DOHH2 (cell line): ENCODE results near the gene MTURN.

Experiments used
- H3F3A ChIP-seq: fragments of 200-600 bp; sonication (generic), shearing (Covaris generic); 2 replicates; pipeline ENCODE4 v1.6.0; 2016; ENCODE audit warnings: antibody characterized with exemption, mild to moderate bottlenecking; ENCODE audit not compliant: control insufficient read depth, insufficient read depth
- H3K27ac ChIP-seq: fragments of 200-600 bp; sonication (generic); 2 replicates; pipeline ENCODE4 v1.5.1; 2014; ENCODE audit warnings: low read depth, mild to moderate bottlenecking, low read length, moderate library complexity
- H3K27me3 ChIP-seq: fragments of 200-600 bp; sonication (generic); 2 replicates; pipeline ENCODE4 v1.6.1; 2014; ENCODE audit warnings: mild to moderate bottlenecking, low read length, mixed read lengths; ENCODE audit not compliant: control insufficient read depth
- H3K36me3 ChIP-seq: fragments of 200-600 bp; sonication (generic); 2 replicates; pipeline ENCODE4 v1.6.1; 2014; ENCODE audit warnings: mild to moderate bottlenecking, low read length, moderate library complexity, mixed read lengths; ENCODE audit not compliant: control insufficient read depth
- H3K4me1 ChIP-seq: fragments of 200-600 bp; sonication (generic); 2 replicates; pipeline ENCODE4 v1.6.1; 2014; ENCODE audit warnings: mild to moderate bottlenecking, low read length, mixed read lengths; ENCODE audit not compliant: control insufficient read depth
- H3K4me2 ChIP-seq: fragments of 200-600 bp; sonication (generic); 2 replicates; pipeline ENCODE4 v1.6.0; 2014; ENCODE audit warnings: mild to moderate bottlenecking, low read length, moderate library complexity
- H3K4me3 ChIP-seq: fragments of 200-600 bp; sonication (generic); 2 replicates; pipeline ENCODE4 v1.5.1; 2014; ENCODE audit warnings: mild to moderate bottlenecking, low read length, mixed read lengths
- H3K79me2 ChIP-seq: fragments of 200-600 bp; sonication (generic); 2 replicates; pipeline ENCODE4 v1.6.1; 2014; ENCODE audit warnings: mild to moderate bottlenecking, low read length, mixed read lengths; ENCODE audit not compliant: control insufficient read depth
- H3K9me2 ChIP-seq: fragments of 200-600 bp; sonication (generic); replicated peaks from 2 replicates; pipeline ENCODE4 v1.6.1; 2014; ENCODE audit warnings: mild to moderate bottlenecking, low read length, mixed read lengths; ENCODE audit not compliant: control insufficient read depth
- H3K9me3 ChIP-seq: fragments of 200-600 bp; sonication (generic); 2 replicates; pipeline ENCODE4 v1.6.1; 2014; ENCODE audit warnings: antibody characterized with exemption, low read length, mixed read lengths; ENCODE audit not compliant: control insufficient read depth, insufficient read depth
- H4K20me1 ChIP-seq: fragments of 200-600 bp; sonication (generic); 2 replicates; pipeline ENCODE4 v1.6.0; 2014; ENCODE audit warnings: low read depth, mild to moderate bottlenecking, antibody characterized with exemption, low read length, moderate library complexity; ENCODE audit not compliant: control insufficient read depth, insufficient read depth
- EZH2phosphoT487 ChIP-seq: fragments of 200-600 bp; sonication (generic); IDR thresholded peaks from 2 replicates; pipeline ENCODE4 v1.6.1; 2017; ENCODE audit warnings: borderline replicate concordance, mild to moderate bottlenecking, antibody characterized with exemption, low read length, moderate library complexity, mixed read lengths
- TF ChIP-seq, protein P1 (sequence below): fragments of 200-600 bp; sonication (generic); IDR thresholded peaks from one replicate; pipeline ENCODE4 v1.5.1; 2014; ENCODE audit warnings: antibody characterized with exemption, mild to moderate bottlenecking, low read depth, low read length; ENCODE audit not compliant: poor library complexity, severe bottlenecking

Gene MTURN

DNA sequence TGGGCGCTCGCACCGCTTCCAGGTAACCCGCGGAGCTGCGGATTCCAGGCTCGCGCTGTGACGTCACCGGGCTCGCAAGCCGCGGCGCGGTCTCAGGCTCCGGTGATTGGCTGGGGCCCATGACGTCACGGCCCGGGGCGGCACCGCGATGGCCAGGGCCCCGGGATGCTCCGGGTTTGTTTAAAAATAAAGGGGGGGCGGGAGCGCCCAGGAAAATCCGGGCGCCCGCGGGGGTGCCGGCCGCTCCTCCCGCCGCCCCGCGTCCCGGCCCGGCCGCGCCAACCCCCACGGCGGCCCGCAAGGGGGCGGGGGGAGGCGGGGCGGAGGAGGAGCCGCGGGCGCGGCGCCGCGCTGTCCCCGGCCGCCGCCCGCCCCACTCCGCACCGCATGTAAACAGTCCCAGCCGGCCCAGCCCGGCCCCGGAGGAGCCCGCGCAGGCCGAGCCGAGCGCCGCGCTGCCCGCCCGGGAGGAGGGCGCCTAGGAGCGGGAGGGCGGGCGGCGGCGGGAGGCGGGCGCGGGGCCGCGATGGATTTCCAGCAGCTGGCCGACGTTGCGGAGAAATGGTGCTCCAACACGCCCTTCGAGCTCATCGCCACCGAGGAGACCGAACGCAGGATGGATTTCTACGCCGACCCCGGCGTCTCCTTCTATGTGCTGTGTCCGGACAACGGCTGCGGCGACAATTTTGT lies at the start of gene MTURN:
Gene MTURN (plus strand): TSS at position 376 of the 690 bp plus-strand sequence. CDS start 151 bp downstream, at position 527.
- no peaks in the 10 kb centered on the region for H3K79me2 ChIP-seq
- H3F3A ChIP-seq: peaks cover 13% of the 10 kb centered on the region
- no peaks in the 10 kb centered on the region for H3K36me3 ChIP-seq
- H3K9me3 ChIP-seq: no peaks in the 10 kb centered on the region
- no peaks in the 10 kb centered on the region for H3K9me2 ChIP-seq
- H3K4me2 ChIP-seq: peak within 1 kb of the TSS; percentile 82
- H3K4me1 ChIP-seq: peaks cover 21% of the 10 kb centered on the region
- no peaks in the 10 kb centered on the region for H4K20me1 ChIP-seq
- no peak for TF ChIP-seq EZH2phosphoT487
- TF ChIP-seq, protein P1, sequence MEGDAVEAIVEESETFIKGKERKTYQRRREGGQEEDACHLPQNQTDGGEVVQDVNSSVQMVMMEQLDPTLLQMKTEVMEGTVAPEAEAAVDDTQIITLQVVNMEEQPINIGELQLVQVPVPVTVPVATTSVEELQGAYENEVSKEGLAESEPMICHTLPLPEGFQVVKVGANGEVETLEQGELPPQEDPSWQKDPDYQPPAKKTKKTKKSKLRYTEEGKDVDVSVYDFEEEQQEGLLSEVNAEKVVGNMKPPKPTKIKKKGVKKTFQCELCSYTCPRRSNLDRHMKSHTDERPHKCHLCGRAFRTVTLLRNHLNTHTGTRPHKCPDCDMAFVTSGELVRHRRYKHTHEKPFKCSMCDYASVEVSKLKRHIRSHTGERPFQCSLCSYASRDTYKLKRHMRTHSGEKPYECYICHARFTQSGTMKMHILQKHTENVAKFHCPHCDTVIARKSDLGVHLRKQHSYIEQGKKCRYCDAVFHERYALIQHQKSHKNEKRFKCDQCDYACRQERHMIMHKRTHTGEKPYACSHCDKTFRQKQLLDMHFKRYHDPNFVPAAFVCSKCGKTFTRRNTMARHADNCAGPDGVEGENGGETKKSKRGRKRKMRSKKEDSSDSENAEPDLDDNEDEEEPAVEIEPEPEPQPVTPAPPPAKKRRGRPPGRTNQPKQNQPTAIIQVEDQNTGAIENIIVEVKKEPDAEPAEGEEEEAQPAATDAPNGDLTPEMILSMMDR: no peak
- H3K27ac ChIP-seq: no peak within 1 kb of the TSS
- peaks cover 11% of the 10 kb centered on the region for H3K27me3 ChIP-seq
- H3K4me3 ChIP-seq: peak within 1 kb of the TSS; percentile 82

DNA sequence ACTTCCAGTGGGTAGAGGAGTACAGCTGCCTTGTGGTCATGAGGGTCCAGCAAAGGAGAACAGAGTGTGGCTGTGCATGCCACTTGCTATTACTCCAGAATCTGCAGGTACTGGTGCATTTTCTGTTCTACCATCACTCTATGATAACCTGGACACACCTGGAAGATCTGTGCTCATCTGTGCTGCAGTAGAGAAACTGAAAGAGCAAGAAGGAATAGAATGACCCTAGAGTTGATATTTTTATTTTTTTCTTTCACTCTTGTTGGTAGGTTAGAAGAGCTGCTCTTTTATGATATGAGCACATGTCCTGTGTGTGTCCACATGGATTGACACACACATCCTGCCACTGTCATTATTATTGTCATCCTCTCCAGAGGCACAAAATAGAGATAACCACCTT lies 48.3 kb upstream of the MTURN start:
- no peaks in the 10 kb centered on the region for H3F3A ChIP-seq
- no peaks in the 10 kb centered on the region for H3K79me2 ChIP-seq
- TF ChIP-seq EZH2phosphoT487: no peak
- TF ChIP-seq, protein P1: no peak
- no peak overlapping the region for H3K4me3 ChIP-seq
- no peaks in the 10 kb centered on the region for H3K9me3 ChIP-seq
- no peak overlapping the region for H3K27ac ChIP-seq
- H3K9me2 ChIP-seq: no peaks in the 10 kb centered on the region
- H4K20me1 ChIP-seq: no peaks in the 10 kb centered on the region
- H3K27me3 ChIP-seq: no peaks in the 10 kb centered on the region
- no peaks in the 10 kb centered on the region for H3K36me3 ChIP-seq
- H3K4me1 ChIP-seq: no peaks in the 10 kb centered on the region
- no peak overlapping the region for H3K4me2 ChIP-seq

DNA sequence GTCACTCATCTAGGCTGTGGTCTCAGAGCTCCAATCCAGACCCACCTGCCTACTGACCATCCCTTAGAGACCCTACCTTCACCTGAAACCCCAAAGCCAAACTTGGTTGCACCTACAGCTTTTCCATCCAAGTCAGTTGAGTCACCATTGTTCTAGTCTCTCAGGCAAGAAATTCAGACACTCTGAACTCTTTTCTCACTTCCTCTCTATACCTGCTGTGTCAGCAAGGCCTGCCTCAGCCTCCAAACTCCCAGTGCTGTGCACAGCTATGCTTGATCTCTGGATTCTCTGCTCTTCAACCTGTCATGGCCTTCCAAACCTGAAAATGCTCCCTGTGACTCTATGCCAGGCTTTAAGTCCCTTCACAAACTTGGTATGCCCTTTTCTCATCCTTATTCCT lies 47.4 kb upstream of the MTURN start:
- H3K79me2 ChIP-seq: no peaks in the 10 kb centered on the region
- H3K4me3 ChIP-seq: no peak overlapping the region
- H3K4me2 ChIP-seq: no peak overlapping the region
- no peaks in the 10 kb centered on the region for H3K27me3 ChIP-seq
- H3F3A ChIP-seq: no peaks in the 10 kb centered on the region
- TF ChIP-seq EZH2phosphoT487: no peak
- TF ChIP-seq, protein P1: no peak
- no peaks in the 10 kb centered on the region for H3K4me1 ChIP-seq
- H3K36me3 ChIP-seq: no peaks in the 10 kb centered on the region
- no peak overlapping the region for H3K27ac ChIP-seq
- no peaks in the 10 kb centered on the region for H3K9me2 ChIP-seq
- H4K20me1 ChIP-seq: no peaks in the 10 kb centered on the region
- H3K9me3 ChIP-seq: no peaks in the 10 kb centered on the region
